HG03064 (cell line): ENCODE data around the gene DDIT4L.
"Not testable (repeated sequence)": the region's sequence is repeated elsewhere in the genome, so short reads cannot be mapped to it uniquely, and the experiment has no call there.

Experiments used
- ATAC-seq: cut with Tn5 transposase; IDR thresholded peaks from one replicate; pipeline ENCODE4 v1.9.1; 2021; ENCODE audit warnings: low read depth; ENCODE audit not compliant: unreplicated experiment

DDIT4L gene

GRCh38 chr4:100168521-100168920 lies 21.7 kb downstream of the DDIT4L start:
- ATAC-seq, result no peak

- ATAC-seq, result no peak
Observed at GRCh38 chr4:100166297-100167039, 23.8 kb downstream of the DDIT4L start.

GRCh38 chr4:100165809-100166208 lies 24.5 kb downstream of the DDIT4L start:
- ATAC-seq, result no peak

GRCh38 chr4:100164808-100165760 lies 25.2 kb downstream of the DDIT4L start:
- no peak for ATAC-seq

GRCh38 chr4:100162027-100162685 lies 28.1 kb downstream of the DDIT4L start:
- peak; percentile 79 for ATAC-seq

GRCh38 chr4:100149190-100149589 lies 41.1 kb downstream of the DDIT4L start:
- ATAC-seq, result no peak

- no peak for ATAC-seq
Observed at GRCh38 chr4:100147684-100148083, 42.6 kb downstream of the DDIT4L start.

GRCh38 chr4:100147198-100147597 lies 43.1 kb downstream of the DDIT4L start:
- no peak for ATAC-seq

- ATAC-seq, result no peak
Observed at GRCh38 chr4:100146756-100147155, 43.5 kb downstream of the DDIT4L start.

- ATAC-seq, result not testable (repeated sequence)
Observed at GRCh38 chr4:100137320-100137719, 52.9 kb downstream of the DDIT4L start.
